NCI-H2107 (cell line): ENCODE data around the gene CTDSPL.

ENCODE experiments used
- DNase-seq: peaks from one replicate; lab custom pipeline; 2025; lab: John Stamatoyannopoulos, UW

The CTDSPL gene

GRCh38 chr3:37913522-37913921, 51.8 kb downstream of the CTDSPL start:
- no peak for DNase-seq

- no peak for DNase-seq
Observed at GRCh38 chr3:37916685-37917084, 55.0 kb downstream of the CTDSPL start.

- DNase-seq, result no peak
Observed at GRCh38 chr3:37918627-37919026, 56.9 kb downstream of the CTDSPL start.

GRCh38 chr3:37920156-37920699, 58.5 kb downstream of the CTDSPL start:
- no peak for DNase-seq

- DNase-seq, result no peak
Observed at GRCh38 chr3:37921025-37921424, 59.3 kb downstream of the CTDSPL start.

GRCh38 chr3:37922721-37923568, 61.3 kb downstream of the CTDSPL start:
- no peak for DNase-seq

GRCh38 chr3:37923569-37924040, 61.9 kb downstream of the CTDSPL start:
- DNase-seq, result no peak

GRCh38 chr3:37924453-37924852, 62.8 kb downstream of the CTDSPL start:
- DNase-seq, result no peak

- DNase-seq, result no peak
Observed at GRCh38 chr3:37925157-37925556, 63.5 kb downstream of the CTDSPL start.

GRCh38 chr3:37926611-37927010, 64.9 kb downstream of the CTDSPL start:
- no peak for DNase-seq

- DNase-seq, result no peak
Observed at GRCh38 chr3:37930495-37930894, 68.8 kb downstream of the CTDSPL start.

GRCh38 chr3:37932505-37932904, 70.8 kb downstream of the CTDSPL start:
- DNase-seq, result no peak

- no peak for DNase-seq
Observed at GRCh38 chr3:37934631-37935289, 73.1 kb downstream of the CTDSPL start.

GRCh38 chr3:37935290-37935668, 73.6 kb downstream of the CTDSPL start:
- DNase-seq, result no peak

GRCh38 chr3:37935756-37936666, 74.3 kb downstream of the CTDSPL start:
- no peak for DNase-seq

GRCh38 chr3:37937156-37937555, 75.5 kb downstream of the CTDSPL start:
- no peak for DNase-seq

- DNase-seq, result no peak
Observed at GRCh38 chr3:37938011-37938410, 76.3 kb downstream of the CTDSPL start.

GRCh38 chr3:37940242-37940908, 78.7 kb downstream of the CTDSPL start:
- DNase-seq, result no peak

GRCh38 chr3:37941608-37942508, 80.2 kb downstream of the CTDSPL start:
- DNase-seq, result no peak

GRCh38 chr3:37942646-37943045, 81.0 kb downstream of the CTDSPL start:
- DNase-seq, result no peak
